Cardiac muscle cell (in vitro differentiated cells and primary cell): ENCODE measurements around the gene ADGRD2. TPM values are rescaled to one million over a fixed set of nuclear protein-coding genes. Genes with fewer than 3 reads are reported as not detected.

Source experiments
- DNase-seq, 2 donors: peaks; one replicate each; pipeline versions ENCODE4 v3.0.0 to v3.0.0-alpha.2; 2010 to 2017; ENCODE audit warnings: low read depth in 1 of 2, low spot score in 1 of 2
- H3K27ac ChIP-seq: fragments of 200-600 bp; sonication (generic); 2 replicates; pipeline ENCODE4 v1.5.1; 2016
- H3K27me3 ChIP-seq: fragments of 200-600 bp; sonication (generic); 2 replicates; pipeline ENCODE4 v1.6.0; 2016; ENCODE audit warnings: control low read depth
- H3K36me3 ChIP-seq: fragments of 200-600 bp; sonication (generic); 2 replicates; pipeline ENCODE4 v1.5.1; 2016; ENCODE audit warnings: control low read depth
- H3K4me1 ChIP-seq: fragments of 200-600 bp; sonication (generic); 2 replicates; pipeline ENCODE4 v1.8.1; 2017; ENCODE audit warnings: low read depth, mild to moderate bottlenecking, mixed run types
- H3K4me3 ChIP-seq: fragments of 200-600 bp; sonication (generic); 2 replicates; pipeline ENCODE4 v1.5.1; 2016; ENCODE audit warnings: mild to moderate bottlenecking
- H3K9me3 ChIP-seq: fragments of 200-600 bp; sonication (generic); 2 replicates; pipeline ENCODE4 v1.5.1; 2017; ENCODE audit warnings: low read depth, mild to moderate bottlenecking, control low read depth
- polyA plus RNA-seq: library from polyadenylated mRNA; unstranded; fragments of >200 nt; fragmentation: Nextera tagmentation; extraction: Ambion mirVana; gene quantifications from 2 replicates; pipeline ENCODE4 v1.2.1, GENCODE V29; 2016
- total RNA-seq: library from RNA; depleted of rRNA; stranded (reverse); fragments of >200 nt; gene quantifications from 2 replicates; pipeline ENCODE4 v1.2.3, GENCODE V29; 2016
- TF ChIP-seq, protein P1 (sequence below): IDR thresholded peaks from 2 replicates; pipeline ENCODE4 v1.5.1; 2012; ENCODE audit warnings: low read depth, mild to moderate bottlenecking, low read length

ADGRD2 gene
- total and polyA plus RNA-seq, 2 experiments from 2014 or later = not detected

- TF ChIP-seq, protein P1, sequence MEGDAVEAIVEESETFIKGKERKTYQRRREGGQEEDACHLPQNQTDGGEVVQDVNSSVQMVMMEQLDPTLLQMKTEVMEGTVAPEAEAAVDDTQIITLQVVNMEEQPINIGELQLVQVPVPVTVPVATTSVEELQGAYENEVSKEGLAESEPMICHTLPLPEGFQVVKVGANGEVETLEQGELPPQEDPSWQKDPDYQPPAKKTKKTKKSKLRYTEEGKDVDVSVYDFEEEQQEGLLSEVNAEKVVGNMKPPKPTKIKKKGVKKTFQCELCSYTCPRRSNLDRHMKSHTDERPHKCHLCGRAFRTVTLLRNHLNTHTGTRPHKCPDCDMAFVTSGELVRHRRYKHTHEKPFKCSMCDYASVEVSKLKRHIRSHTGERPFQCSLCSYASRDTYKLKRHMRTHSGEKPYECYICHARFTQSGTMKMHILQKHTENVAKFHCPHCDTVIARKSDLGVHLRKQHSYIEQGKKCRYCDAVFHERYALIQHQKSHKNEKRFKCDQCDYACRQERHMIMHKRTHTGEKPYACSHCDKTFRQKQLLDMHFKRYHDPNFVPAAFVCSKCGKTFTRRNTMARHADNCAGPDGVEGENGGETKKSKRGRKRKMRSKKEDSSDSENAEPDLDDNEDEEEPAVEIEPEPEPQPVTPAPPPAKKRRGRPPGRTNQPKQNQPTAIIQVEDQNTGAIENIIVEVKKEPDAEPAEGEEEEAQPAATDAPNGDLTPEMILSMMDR = no peak
- Histone ChIP-seq H3K36me3 (no peaks in the 10 kb centered on the region), H3K27me3 (no peaks in the 10 kb centered on the region), H3K27ac (no peak overlapping the region), H3K4me3 (no peak overlapping the region), H3K4me1 (peaks cover 13% of the 10 kb centered on the region), H3K9me3 (no peaks in the 10 kb centered on the region)
- DNase-seq = no peak
Observed at GRCh38 chr9:124517600-124517999, 67.3 kb downstream of the ADGRD2 start.

- Histone ChIP-seq H3K36me3 (no peaks in the 10 kb centered on the region), H3K4me3 (no peak overlapping the region), H3K27ac (no peak overlapping the region), H3K9me3 (no peaks in the 10 kb centered on the region), H3K27me3 (no peaks in the 10 kb centered on the region), H3K4me1 (peaks cover 8% of the 10 kb centered on the region)
- no peak for DNase-seq
- TF ChIP-seq, protein P1 = no peak
Observed at GRCh38 chr9:124518116-124518515, 67.9 kb downstream of the ADGRD2 start.

DNA sequence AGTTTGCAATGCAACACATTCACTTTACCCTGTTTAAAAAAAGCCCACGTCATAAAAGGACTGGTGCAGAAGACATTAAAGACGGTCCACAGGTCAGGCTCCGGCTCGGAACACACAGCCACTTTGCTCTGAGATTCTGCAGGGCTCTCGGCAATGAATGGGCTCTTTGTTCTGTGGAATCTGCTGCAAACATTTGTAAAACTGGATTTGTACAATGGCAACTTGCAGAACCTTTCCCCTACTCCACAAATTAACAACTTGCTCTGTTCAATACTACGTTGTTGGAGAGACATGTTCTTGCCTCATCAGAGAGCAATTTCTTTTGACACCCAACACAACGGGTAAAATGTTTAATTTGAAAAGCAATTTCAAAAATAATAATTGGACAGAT, 70.0 kb downstream of the ADGRD2 start:
- no peaks in the 10 kb centered on the region for H3K27me3 ChIP-seq
- H3K4me1 ChIP-seq = no peaks in the 10 kb centered on the region
- no peak overlapping the region for H3K4me3 ChIP-seq
- H3K9me3 ChIP-seq = no peaks in the 10 kb centered on the region
- H3K27ac ChIP-seq = no peak overlapping the region
- H3K36me3 ChIP-seq = peaks cover 3% of the 10 kb centered on the region
- DNase-seq = peak in 1 of 2 donors; percentile 10
- TF ChIP-seq, protein P1 = no peak

DNA sequence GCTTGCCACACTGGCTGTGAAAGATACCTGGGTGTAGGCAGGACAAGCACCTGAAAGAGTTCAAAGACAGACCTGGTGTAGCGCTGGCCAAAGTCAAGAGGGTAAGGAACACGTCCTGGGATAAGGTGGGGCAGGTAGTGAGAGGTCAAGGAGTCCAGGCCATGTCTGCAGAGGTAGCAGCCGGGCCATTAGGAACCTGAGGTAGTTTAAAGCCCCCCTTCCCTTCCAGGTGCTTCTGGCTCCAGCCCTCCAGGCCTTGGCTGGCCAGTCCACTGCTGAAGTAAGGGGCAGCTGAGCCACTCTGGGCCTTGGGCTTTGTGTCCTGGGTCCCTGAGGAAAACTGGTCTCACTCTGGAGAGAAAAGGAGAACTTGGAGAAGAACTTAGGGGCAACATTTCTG, 70.9 kb downstream of the ADGRD2 start:
- Histone ChIP-seq H3K36me3 (peaks cover 6% of the 10 kb centered on the region), H3K27me3 (no peaks in the 10 kb centered on the region), H3K9me3 (no peaks in the 10 kb centered on the region), H3K27ac (no peak overlapping the region), H3K4me1 (no peaks in the 10 kb centered on the region), H3K4me3 (no peak overlapping the region)
- no peak for DNase-seq
- TF ChIP-seq, protein P1 = no peak

- Histone ChIP-seq H3K27ac (no peak overlapping the region), H3K4me3 (no peak overlapping the region), H3K9me3 (no peaks in the 10 kb centered on the region), H3K36me3 (peaks cover 11% of the 10 kb centered on the region), H3K27me3 (no peaks in the 10 kb centered on the region), H3K4me1 (no peaks in the 10 kb centered on the region)
- DNase-seq = no peak
- TF ChIP-seq, protein P1 = no peak
Observed at GRCh38 chr9:124522121-124523098, 72.2 kb downstream of the ADGRD2 start.
